ENCODE measurements around the gene SELL.
"Not testable (repeated sequence)": the region's sequence is repeated elsewhere in the genome, so short reads cannot be mapped to it uniquely, and the experiment has no call there.

The SELL gene

DNA sequence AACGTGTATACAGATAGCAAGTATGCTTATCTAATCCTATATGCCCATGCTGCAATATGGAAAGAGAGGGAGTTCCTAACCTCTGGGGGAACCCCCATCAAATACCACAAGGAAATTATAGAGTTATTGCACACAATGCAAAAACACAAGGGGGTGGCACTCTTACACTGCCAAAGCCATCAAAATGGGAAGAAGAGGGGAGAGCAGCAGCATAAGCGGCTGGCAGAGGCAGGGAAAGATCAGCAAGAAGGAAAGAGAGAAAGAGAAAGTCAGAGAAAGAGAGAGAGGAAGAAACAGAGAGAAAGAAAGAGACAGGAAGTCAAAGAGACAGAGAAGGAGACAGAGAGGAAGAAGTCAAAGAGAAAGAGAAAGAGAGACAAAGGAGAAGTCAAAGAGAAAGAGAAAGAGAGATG is 44.2 kb downstream of the SELL start:
- DNase-seq (ENCODE audit: low spot score), result not testable (repeated sequence)

DNA sequence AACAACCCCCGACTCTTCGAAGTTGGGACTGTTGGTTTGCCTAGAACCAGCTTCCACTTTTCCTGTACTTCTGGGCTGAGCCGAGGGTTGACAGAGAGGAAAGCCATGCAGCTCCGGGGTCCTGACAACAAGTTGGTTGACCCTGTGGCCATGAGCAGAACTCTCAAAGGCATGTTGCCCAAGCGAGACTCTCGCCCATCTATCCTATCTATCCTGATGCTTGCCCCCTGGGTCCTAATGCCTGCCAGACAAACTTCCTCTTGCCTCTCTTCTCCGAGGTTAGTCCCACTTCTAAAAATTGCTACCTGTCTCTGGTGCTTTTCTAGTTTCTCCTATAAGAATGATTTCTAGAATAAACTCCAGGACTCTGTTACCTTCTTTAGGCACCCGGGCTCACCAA is 48.7 kb downstream of the SELL start:
- DNase-seq (ENCODE audit: low spot score), result not testable (repeated sequence)

DNA sequence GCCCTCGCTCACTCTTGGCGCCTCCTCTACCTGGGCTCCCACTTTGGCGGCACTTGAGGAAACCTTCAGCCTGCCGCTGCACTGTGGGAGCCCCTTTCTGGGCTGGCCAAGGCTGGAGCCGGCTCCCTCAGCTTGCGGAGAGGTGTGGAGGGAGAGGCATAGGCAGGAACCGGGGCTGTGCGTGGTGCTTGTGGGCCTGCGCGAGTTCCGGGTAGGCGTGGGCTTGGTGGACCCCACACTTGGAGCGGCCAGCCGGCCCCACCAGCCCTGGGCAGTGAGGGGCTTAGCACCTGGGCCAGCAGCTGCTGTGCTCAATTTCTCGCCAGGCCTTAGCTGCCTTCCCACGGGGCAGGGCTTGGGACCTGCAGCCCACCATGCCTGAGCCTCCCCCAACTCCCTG is 50.4 kb downstream of the SELL start:
- not testable (repeated sequence) for DNase-seq (ENCODE audit: low spot score)

DNA sequence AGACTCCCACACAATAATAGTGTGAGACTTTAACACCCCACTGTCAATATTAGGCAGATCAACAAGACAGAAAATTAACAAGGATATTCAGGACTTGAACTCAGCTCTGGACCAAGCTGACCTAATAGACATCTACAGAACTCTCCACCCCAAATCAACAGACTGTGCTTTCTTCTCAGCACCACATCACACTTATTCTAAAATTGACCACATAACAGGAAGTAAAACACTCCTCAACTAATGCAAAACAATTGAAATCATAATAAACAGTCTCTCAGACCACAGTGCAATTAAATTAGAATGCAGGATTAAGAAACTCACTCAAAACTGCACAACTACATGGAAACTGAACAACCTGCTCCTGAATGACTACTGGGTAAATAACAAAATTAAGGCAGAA is 52.6 kb downstream of the SELL start:
- DNase-seq (ENCODE audit: low spot score), result not testable (repeated sequence)

DNA sequence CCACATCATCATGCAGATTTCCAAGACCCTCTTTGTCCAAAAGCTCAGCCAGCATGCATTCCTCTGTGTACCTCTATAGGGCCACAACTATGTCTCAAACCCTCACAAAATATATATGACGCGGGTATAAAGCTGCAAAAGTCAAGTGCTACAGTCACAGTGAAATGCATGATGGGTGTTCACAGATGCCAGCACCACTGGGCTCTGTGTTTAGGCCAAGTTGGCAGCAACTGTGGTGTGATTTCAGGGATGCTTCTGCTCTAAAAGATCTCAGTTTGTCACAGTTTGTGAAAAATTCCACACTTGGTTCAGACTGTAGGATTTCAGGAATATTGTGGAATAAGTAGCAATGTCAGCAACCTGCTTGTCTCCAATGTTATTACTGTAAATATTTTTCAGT is 57.5 kb downstream of the SELL start:
- no peak for DNase-seq (ENCODE audit: low spot score)

DNA sequence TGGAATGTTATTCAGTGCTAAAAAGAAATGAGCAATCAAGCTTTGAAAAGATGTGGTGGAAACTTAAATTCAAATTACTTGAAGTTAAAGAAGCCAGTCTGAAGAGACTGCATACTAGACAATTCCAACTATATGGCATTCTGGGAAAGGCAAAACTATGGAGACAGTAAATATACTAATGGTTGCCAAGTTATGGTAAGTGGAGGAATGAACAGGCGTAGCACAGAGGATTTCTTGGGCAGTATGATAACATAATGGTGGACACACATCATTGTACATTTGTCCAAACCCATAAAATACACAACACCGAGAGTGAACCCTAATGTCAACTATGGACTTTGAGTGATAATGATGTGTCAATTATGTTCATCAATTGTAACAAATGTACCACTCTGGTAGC is 60.4 kb downstream of the SELL start:
- no peak for DNase-seq (ENCODE audit: low spot score)

DNA sequence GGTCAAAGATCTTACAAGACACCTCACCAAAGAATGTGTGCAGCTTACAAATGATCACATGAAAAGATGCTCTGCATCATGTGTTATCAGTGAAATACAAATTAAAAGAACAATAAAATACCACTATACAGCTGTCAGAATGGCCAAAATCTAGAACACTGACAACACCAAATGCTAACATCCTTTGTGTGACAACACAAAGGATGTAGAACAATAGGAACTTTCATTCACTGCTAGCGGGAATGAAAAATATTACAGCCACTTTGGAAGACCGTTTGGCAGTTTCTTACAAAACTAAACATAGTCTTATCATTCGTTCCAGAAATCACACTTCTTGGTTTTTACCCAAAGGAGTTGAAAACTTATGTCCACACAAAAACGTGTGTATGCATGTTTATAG is 60.9 kb downstream of the SELL start:
- no peak for DNase-seq (ENCODE audit: low spot score)

DNA sequence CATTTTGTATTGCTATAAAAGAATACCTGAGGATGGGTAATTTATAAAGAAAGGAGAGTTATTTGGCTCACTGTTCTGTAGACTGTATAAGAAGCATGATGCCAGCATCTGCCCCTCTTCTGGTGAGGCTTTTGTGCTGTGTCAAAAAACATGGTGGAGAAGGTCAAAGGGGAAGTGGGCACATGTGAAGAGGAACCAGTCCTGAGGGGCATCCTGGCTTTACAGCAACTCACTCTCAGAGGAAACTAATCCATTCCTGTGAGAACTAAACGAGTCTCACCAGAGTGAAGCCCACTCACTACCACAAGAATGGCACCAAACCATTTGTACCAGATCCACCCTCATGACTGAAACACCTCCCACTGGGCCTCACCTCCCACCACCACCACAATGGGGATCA is 62.7 kb downstream of the SELL start:
- DNase-seq (ENCODE audit: low spot score), result no peak

DNA sequence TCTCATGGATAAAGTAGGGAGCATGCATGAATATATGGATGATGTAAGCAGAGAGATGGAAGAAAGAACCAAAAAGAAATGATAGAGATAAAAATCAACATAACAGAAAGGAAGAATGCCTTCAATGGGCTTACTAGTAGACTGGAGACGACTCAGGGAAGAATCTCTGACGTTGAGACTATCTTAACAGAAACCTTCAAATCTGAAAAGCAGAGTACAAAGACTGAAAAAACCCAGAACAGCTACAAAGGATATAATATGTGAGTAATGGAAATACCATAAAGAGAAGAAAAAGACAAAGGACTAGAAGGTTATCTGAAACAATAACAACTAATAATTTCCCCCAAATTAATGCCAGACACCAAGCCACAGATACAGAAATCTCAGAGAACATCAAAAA is 63.2 kb downstream of the SELL start:
- no peak for DNase-seq (ENCODE audit: low spot score)

DNA sequence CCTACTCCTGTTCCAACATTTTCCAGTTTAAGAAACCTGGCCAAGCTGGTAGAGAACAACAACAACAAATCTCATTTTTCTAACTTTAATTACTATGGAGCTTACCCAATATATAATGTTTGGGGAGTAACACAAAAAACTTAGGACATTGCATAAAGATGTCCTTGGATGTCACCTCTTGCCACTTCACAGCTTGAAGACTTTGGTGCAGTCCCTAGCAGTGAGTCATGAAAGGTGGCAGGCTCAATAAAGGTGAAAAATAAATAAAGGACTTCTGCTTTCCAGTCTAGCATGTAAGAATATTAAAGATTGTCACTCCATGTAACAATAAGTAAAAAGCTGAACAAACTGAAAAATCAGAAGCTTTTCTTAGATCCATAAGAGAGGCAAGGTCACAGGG is 63.9 kb downstream of the SELL start:
- no peak for DNase-seq (ENCODE audit: low spot score)

DNA sequence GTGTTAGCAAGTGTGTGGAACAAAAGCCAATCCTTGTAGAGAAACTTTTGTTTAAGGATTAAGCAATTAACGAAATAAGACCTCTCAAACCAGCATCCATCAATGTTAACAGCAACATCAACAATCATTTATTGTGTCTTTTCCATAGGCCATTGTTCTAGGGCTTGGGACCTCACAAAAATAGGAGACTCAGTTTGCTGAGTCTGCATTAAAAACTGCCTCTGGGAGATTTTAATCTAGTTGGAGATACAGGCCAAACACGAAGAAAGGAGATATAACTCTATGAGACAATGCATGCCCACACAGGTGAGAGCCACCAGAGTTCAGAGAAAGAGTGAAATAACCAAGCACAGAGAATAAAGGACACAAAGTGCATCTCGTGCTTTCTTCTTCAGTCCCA is 67.1 kb downstream of the SELL start:
- no peak for DNase-seq (ENCODE audit: low spot score)

Measured in SW480 (cell line).